NAMALWA (cell line): Measurements from ENCODE around the gene CHCHD6.

Experiments
- DNase-seq: peaks from one replicate; pipeline ENCODE4 v3.0.0-alpha.2; 2015; ENCODE audit warnings: low spot score

Gene CHCHD6

GRCh38 chr3:126939733-126940132 lies 235.7 kb downstream of the CHCHD6 start:
- no peak for DNase-seq

- DNase-seq: no peak
Measured at GRCh38 chr3:126941721-126942270, 237.8 kb downstream of the CHCHD6 start.

GRCh38 chr3:126944089-126944965 lies 240.3 kb downstream of the CHCHD6 start:
- no peak for DNase-seq

- no peak for DNase-seq
Measured at GRCh38 chr3:126945171-126945721, 241.2 kb downstream of the CHCHD6 start.

GRCh38 chr3:126945891-126946290 lies 241.9 kb downstream of the CHCHD6 start:
- DNase-seq: no peak

GRCh38 chr3:126946405-126946804 lies 242.4 kb downstream of the CHCHD6 start:
- no peak for DNase-seq

- no peak for DNase-seq
Measured at GRCh38 chr3:126947429-126947828, 243.4 kb downstream of the CHCHD6 start.

GRCh38 chr3:126948980-126949535 lies 245.0 kb downstream of the CHCHD6 start:
- DNase-seq: no peak

- DNase-seq: no peak
Measured at GRCh38 chr3:126951561-126951960, 247.5 kb downstream of the CHCHD6 start.

- DNase-seq: no peak
Measured at GRCh38 chr3:126952261-126952982, 248.4 kb downstream of the CHCHD6 start.

- no peak for DNase-seq
Measured at GRCh38 chr3:126952983-126953660, 249.1 kb downstream of the CHCHD6 start.

GRCh38 chr3:126954141-126954842 lies 250.3 kb downstream of the CHCHD6 start:
- DNase-seq: no peak

- DNase-seq: peak; percentile 82
Measured at GRCh38 chr3:126955004-126955790, 251.2 kb downstream of the CHCHD6 start.

- DNase-seq: peak; percentile 46
Measured at GRCh38 chr3:126956361-126956760, 252.3 kb downstream of the CHCHD6 start.

GRCh38 chr3:126956866-126957650 lies 253.0 kb downstream of the CHCHD6 start:
- DNase-seq: no peak

- no peak for DNase-seq
Measured at GRCh38 chr3:126957776-126958637, 254.0 kb downstream of the CHCHD6 start.

- no peak for DNase-seq
Measured at GRCh38 chr3:126958638-126959085, 254.6 kb downstream of the CHCHD6 start.
